ENCODE results near the gene GRM3. TPM values are rescaled to one million over a fixed set of nuclear protein-coding genes. Genes with fewer than 3 reads are reported as not detected.

Gene GRM3
- total RNA-seq, 1 donor from 2014 or later = not detected

- H3K4me3 ChIP-seq (ENCODE audit: low read depth, low read length) = no peak overlapping the region
- no peaks in the 10 kb centered on the region for H3K27me3 ChIP-seq (ENCODE audit: control insufficient read depth, insufficient read depth, low read length)
- DNase-seq (ENCODE audit: low read depth) = no peak
- no peak for TF ChIP-seq CTCF (IDR thresholded peaks at IDR 0.05; ENCODE audit: insufficient read depth, low read length, severe bottlenecking)
- no peaks in the 10 kb centered on the region for H3K36me3 ChIP-seq (ENCODE audit: control insufficient read depth, insufficient read depth, low read length)
- no peak for FAIRE-seq
Observed at GRCh38 chr7:86653919-86654659, 10.4 kb downstream of the GRM3 start.

GRCh38 chr7:86657948-86658347 is 14.2 kb downstream of the GRM3 start:
- no peak for FAIRE-seq

GRCh38 chr7:86660950-86661462 is 17.3 kb downstream of the GRM3 start:
- peak; percentile 1 for DNase-seq (ENCODE audit: low read depth)
- Histone ChIP-seq H3K4me3 (ENCODE audit: low read depth, low read length) (no peak overlapping the region), H3K36me3 (ENCODE audit: control insufficient read depth, insufficient read depth, low read length) (no peaks in the 10 kb centered on the region), H3K27me3 (ENCODE audit: control insufficient read depth, insufficient read depth, low read length) (no peaks in the 10 kb centered on the region)
- FAIRE-seq = no peak
- no peak for TF ChIP-seq CTCF (IDR thresholded peaks at IDR 0.05; ENCODE audit: insufficient read depth, low read length, severe bottlenecking)

More at GRCh38 chr7:86657948-86658347, 14.2 kb downstream of the GRM3 start:
- no peaks in the 10 kb centered on the region for H3K27me3 ChIP-seq (ENCODE audit: control insufficient read depth, insufficient read depth, low read length)
- H3K36me3 ChIP-seq (ENCODE audit: control insufficient read depth, insufficient read depth, low read length) = no peaks in the 10 kb centered on the region
- H3K4me3 ChIP-seq (ENCODE audit: low read depth, low read length) = no peak overlapping the region
- no peak for TF ChIP-seq CTCF (IDR thresholded peaks at IDR 0.05; ENCODE audit: insufficient read depth, low read length, severe bottlenecking)
- no peak for DNase-seq (ENCODE audit: low read depth)

- no peak overlapping the region for H3K4me3 ChIP-seq (ENCODE audit: low read depth, low read length)
- no peak for FAIRE-seq
- TF ChIP-seq CTCF (IDR thresholded peaks at IDR 0.05; ENCODE audit: insufficient read depth, low read length, severe bottlenecking) = no peak
Observed at GRCh38 chr7:86664486-86664885, 20.8 kb downstream of the GRM3 start.

GRCh38 chr7:86664991-86665390 is 21.3 kb downstream of the GRM3 start:
- no peak overlapping the region for H3K4me3 ChIP-seq (ENCODE audit: low read depth, low read length)
- DNase-seq (ENCODE audit: low read depth) = no peak
- no peaks in the 10 kb centered on the region for H3K27me3 ChIP-seq (ENCODE audit: control insufficient read depth, insufficient read depth, low read length)
- no peak for TF ChIP-seq CTCF (IDR thresholded peaks at IDR 0.05; ENCODE audit: insufficient read depth, low read length, severe bottlenecking)
- FAIRE-seq = no peak
- no peaks in the 10 kb centered on the region for H3K36me3 ChIP-seq (ENCODE audit: control insufficient read depth, insufficient read depth, low read length)

More at GRCh38 chr7:86664486-86664885, 20.8 kb downstream of the GRM3 start:
- DNase-seq (ENCODE audit: low read depth) = no peak
- Histone ChIP-seq H3K36me3 (ENCODE audit: control insufficient read depth, insufficient read depth, low read length) (no peaks in the 10 kb centered on the region), H3K27me3 (ENCODE audit: control insufficient read depth, insufficient read depth, low read length) (no peaks in the 10 kb centered on the region)
